ENCODE measurements around the gene TCEA2.

DNA sequence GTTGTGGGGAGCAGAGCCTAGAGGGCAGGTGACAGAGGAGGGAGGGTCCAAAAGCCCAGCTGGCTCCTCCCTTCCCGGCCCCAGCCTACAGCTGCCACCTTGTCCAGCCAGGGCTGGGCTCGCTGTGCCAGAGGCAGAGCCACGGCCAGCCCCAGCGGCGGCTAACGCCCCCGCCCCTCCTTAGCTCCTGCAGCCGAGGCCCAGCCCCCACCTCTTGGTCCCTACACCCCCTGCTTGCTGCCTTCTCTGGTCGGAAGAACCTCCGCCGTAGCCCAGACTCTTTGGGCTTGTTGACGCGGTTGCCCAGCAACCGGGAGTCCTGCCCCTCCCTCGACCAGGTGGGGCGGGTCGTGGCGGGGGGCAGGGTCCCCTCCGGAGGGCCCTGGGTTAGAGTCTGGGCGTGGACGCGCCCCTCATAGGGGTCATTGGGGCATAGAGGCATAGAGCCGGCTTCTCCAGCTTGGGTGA, 21.7 kb downstream of the TCEA2 start:
- peak; percentile 86 for TF ChIP-seq EZH2 (IDR thresholded peaks at IDR 0.05; ENCODE audit: low read length, missing control alignments)
- TF ChIP-seq, protein P1, sequence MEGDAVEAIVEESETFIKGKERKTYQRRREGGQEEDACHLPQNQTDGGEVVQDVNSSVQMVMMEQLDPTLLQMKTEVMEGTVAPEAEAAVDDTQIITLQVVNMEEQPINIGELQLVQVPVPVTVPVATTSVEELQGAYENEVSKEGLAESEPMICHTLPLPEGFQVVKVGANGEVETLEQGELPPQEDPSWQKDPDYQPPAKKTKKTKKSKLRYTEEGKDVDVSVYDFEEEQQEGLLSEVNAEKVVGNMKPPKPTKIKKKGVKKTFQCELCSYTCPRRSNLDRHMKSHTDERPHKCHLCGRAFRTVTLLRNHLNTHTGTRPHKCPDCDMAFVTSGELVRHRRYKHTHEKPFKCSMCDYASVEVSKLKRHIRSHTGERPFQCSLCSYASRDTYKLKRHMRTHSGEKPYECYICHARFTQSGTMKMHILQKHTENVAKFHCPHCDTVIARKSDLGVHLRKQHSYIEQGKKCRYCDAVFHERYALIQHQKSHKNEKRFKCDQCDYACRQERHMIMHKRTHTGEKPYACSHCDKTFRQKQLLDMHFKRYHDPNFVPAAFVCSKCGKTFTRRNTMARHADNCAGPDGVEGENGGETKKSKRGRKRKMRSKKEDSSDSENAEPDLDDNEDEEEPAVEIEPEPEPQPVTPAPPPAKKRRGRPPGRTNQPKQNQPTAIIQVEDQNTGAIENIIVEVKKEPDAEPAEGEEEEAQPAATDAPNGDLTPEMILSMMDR (conservative IDR thresholded peaks at IDR 0.05 in 1 of 2, IDR thresholded peaks at IDR 0.05 in 1 of 2; ENCODE audit: low read depth in 1 of 2, low read length in 2 of 2) = no peak

All from fibroblast of lung (primary cell).